B cell (primary cell): ENCODE measurements around the gene EEPD1. TPM values are rescaled to one million over a fixed set of nuclear protein-coding genes. Genes with fewer than 3 reads are reported as not detected.

Experiments
- ATAC-seq: fragments of 200-7000 bp; cut with Tn5 transposase; one replicate; pipeline ENCODE4 v1.10.0; 2021; ENCODE audit warnings: low read depth, mild to moderate bottlenecking, moderate number of reproducible peaks, moderate library complexity
- CTCF ChIA-PET: fragments of 350-600 bp; sonication (Branson Sonifier 250); formaldehyde crosslinking; loops from one replicate; lab custom pipeline; 2021; ENCODE audit warnings: antibody characterized with exemption, inconsistent platforms; lab: Charles Lee
- POLR2A ChIA-PET: fragments of 350-600 bp; sonication (Branson Sonifier 250); formaldehyde crosslinking; loops from one replicate; lab custom pipeline; 2021; ENCODE audit warnings: antibody characterized with exemption; lab: Charles Lee
- DNase-seq: peaks from one replicate; pipeline ENCODE4 v3.0.0; 2013
- H2AFZ ChIP-seq: 2 replicates; pipeline ENCODE4 v1.6.1; 2012; ENCODE audit warnings: mild to moderate bottlenecking, low read depth, low read length; ENCODE audit not compliant: insufficient read depth, poor library complexity, severe bottlenecking
- H3K27ac ChIP-seq, 2 donors: 1 replicate in 1 of 2; 2 replicates in 1 of 2; pipeline ENCODE4 v1.5.1; 2012 to 2013; ENCODE audit warnings: low read length in 2 of 2, mild to moderate bottlenecking in 2 of 2, moderate library complexity in 1 of 2
- H3K27me3 ChIP-seq, 4 experiments: fragments of 200-600 bp in 1 of 4; sonication (generic) in 1 of 4; replicated peaks in 1 of 4; 1 replicate in 2 of 4; 2 replicates in 2 of 4; pipeline versions ENCODE4 v1.6.1 to v1.7.0; 2013 to 2016; ENCODE audit warnings: low read length in 3 of 4, mild to moderate bottlenecking in 2 of 4, mixed read lengths in 1 of 4, moderate library complexity in 1 of 4; ENCODE audit not compliant: insufficient read depth in 4 of 4, control insufficient read depth in 3 of 4; ENCODE audit errors: control extremely low read depth in 1 of 4
- H3K36me3 ChIP-seq, 2 experiments: replicated peaks in 1 of 2; 1 replicate in 1 of 2; 2 replicates in 1 of 2; pipeline versions ENCODE4 v1.6.1 to v1.7.1; 2013; ENCODE audit warnings: low read length in 1 of 2; ENCODE audit not compliant: insufficient read depth in 2 of 2, control insufficient read depth in 1 of 2; ENCODE audit errors: control extremely low read depth in 1 of 2, extremely low read depth in 1 of 2
- H3K4me1 ChIP-seq, 2 donors: fragments of 200-600 bp in 1 of 2; sonication (generic) in 1 of 2; 1 replicate in 1 of 2; 2 replicates in 1 of 2; pipeline versions ENCODE4 v1.5.1 to v1.6.1; 2013 to 2017; ENCODE audit warnings: low read length in 2 of 2; ENCODE audit not compliant: control insufficient read depth in 2 of 2, insufficient read depth in 2 of 2
- H3K4me2 ChIP-seq: replicated peaks from 2 replicates; pipeline ENCODE3; 2012; ENCODE audit warnings: mild to moderate bottlenecking, low read depth, low read length; ENCODE audit not compliant: poor library complexity, severe bottlenecking
- H3K4me3 ChIP-seq, 5 experiments: fragments of 200-600 bp in 1 of 5; sonication (generic) in 1 of 5; 1 replicate in 3 of 5; 2 replicates in 2 of 5; pipeline versions ENCODE4 v1.5.1 to v1.7.0; 2011 to 2016; ENCODE audit warnings: low read length in 4 of 5, mild to moderate bottlenecking in 4 of 5, low read depth in 2 of 5, control low read depth in 1 of 5, moderate library complexity in 1 of 5; ENCODE audit not compliant: insufficient read depth in 1 of 5; ENCODE audit errors: control extremely low read depth in 1 of 5, extremely low read depth in 1 of 5
- H3K79me2 ChIP-seq: fragments of 200-600 bp; sonication (generic); one replicate; pipeline ENCODE4 v1.6.0; 2016; ENCODE audit warnings: low read length; ENCODE audit not compliant: control insufficient read depth, insufficient read depth
- H3K9ac ChIP-seq: fragments of 200-600 bp; sonication (generic); 2 replicates; pipeline ENCODE4 v1.6.1; 2017; ENCODE audit warnings: mild to moderate bottlenecking, low read length, moderate library complexity
- H3K9me3 ChIP-seq, 3 donors: one replicate each; pipeline versions ENCODE4 v1.6.1 to v1.7.1; 2013; ENCODE audit warnings: low read length in 2 of 3; ENCODE audit not compliant: control insufficient read depth in 2 of 3, insufficient read depth in 1 of 3; ENCODE audit errors: control extremely low read depth in 1 of 3
- H4K20me1 ChIP-seq: 2 replicates; pipeline ENCODE4 v1.6.0; 2012; ENCODE audit warnings: mild to moderate bottlenecking, low read length; ENCODE audit not compliant: insufficient read depth, control insufficient read depth, poor library complexity, severe bottlenecking
- H3K27ac Mint-ChIP-seq: one replicate; pipeline ENCODE4 v1.8.0; 2021; ENCODE audit warnings: mixed read lengths
- H3K27me3 Mint-ChIP-seq: one replicate; pipeline ENCODE4 v1.8.0; 2021; ENCODE audit warnings: mixed read lengths
- H3K4me1 Mint-ChIP-seq: one replicate; pipeline ENCODE4 v1.8.0; 2021; ENCODE audit warnings: mixed read lengths
- H3K4me3 Mint-ChIP-seq: one replicate; pipeline ENCODE4 v1.8.0; 2021; ENCODE audit warnings: mixed read lengths
- H3K9me3 Mint-ChIP-seq: one replicate; pipeline ENCODE4 v1.8.0; 2022; ENCODE audit warnings: mixed read lengths; ENCODE audit not compliant: insufficient read depth
- EZH2 ChIP-seq: IDR thresholded peaks from 2 replicates; pipeline ENCODE4 v1.6.1; 2012; ENCODE audit warnings: borderline replicate concordance, low read depth, mild to moderate bottlenecking, moderate library complexity, low read length; ENCODE audit not compliant: insufficient read depth, poor library complexity, severe bottlenecking
- WGBS: methylation state at CpG from one replicate; pipeline ENCODE4 v1.1.5; 2013; ENCODE audit warnings: missing lambda C conversion rate; ENCODE audit not compliant: insufficient coverage; 5-methylcytosine and 5-hydroxymethylcytosine counted together
- intact Hi-C: fragments of 100-400 bp; cut with micrococcal nuclease; formaldehyde crosslinking; loops from one replicate; pipeline ENCODE4 v1.10.0; 2022
- polyA plus RNA-seq: library from polyadenylated mRNA; depleted of rRNA; stranded (reverse); fragments of >200 nt; gene quantifications from 2 replicates; pipeline ENCODE4 v1.2.3, GENCODE V29; 2012
- total RNA-seq, 2 donors: library from RNA; stranded (reverse); fragments of 120-200 nt in 1 of 2; gene quantifications; 1 replicate in 1 of 2; 2 replicates in 1 of 2; pipeline versions ENCODE4 v1.2.3 to v1.2.4, GENCODE V29; 2013 to 2022
- TF ChIP-seq, protein P1 (sequence below): fragments of 200-600 bp; IDR thresholded peaks from one replicate; pipeline ENCODE4 v1.8.0; 2022; ENCODE audit warnings: antibody characterized with exemption, mild to moderate bottlenecking

The EEPD1 gene
- total and polyA plus RNA-seq, 2 donors (not counting 1 experiment from before 2014, with no cell fraction given): 0.49 to 4.1 TPM

DNA sequence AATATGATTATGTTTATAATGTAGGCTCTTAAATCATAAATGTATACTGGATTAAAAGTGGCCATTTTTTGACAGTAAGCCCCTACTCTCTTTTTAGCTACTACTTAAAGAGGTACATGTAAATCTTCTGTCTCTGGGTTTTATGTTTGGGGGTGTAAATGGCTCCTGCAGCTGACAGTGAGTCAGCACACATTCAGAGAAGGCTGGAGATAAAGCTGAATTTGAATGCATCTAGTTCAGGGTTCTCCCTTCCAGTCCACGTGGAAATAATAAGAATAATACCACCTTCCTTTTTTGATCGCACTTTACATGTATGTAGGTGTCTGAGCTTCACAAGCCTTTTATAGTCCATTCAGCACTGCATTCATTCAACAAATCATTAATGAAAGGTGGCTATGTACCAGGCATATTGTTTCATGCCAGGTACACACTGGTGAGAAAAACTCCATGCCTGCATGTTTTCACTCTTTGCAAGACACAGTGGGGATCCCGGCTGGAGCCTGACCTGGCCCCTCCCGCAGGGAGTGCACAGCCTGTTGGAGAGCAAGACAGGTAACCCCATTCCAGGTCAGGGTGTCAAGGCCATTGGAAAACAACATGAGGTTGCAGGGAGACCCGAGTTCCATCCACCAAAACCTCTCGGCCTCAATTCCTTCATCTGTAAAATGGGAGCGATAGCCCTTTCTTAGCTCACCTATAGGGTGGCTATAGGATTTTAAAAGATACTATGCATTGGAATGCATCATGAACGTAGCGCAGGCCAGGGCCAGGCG is 129.1 kb downstream of the EEPD1 start:
- POLR2A ChIA-PET: no interaction called here
- TF ChIP-seq, protein P1, sequence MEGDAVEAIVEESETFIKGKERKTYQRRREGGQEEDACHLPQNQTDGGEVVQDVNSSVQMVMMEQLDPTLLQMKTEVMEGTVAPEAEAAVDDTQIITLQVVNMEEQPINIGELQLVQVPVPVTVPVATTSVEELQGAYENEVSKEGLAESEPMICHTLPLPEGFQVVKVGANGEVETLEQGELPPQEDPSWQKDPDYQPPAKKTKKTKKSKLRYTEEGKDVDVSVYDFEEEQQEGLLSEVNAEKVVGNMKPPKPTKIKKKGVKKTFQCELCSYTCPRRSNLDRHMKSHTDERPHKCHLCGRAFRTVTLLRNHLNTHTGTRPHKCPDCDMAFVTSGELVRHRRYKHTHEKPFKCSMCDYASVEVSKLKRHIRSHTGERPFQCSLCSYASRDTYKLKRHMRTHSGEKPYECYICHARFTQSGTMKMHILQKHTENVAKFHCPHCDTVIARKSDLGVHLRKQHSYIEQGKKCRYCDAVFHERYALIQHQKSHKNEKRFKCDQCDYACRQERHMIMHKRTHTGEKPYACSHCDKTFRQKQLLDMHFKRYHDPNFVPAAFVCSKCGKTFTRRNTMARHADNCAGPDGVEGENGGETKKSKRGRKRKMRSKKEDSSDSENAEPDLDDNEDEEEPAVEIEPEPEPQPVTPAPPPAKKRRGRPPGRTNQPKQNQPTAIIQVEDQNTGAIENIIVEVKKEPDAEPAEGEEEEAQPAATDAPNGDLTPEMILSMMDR: no peak
- TF ChIP-seq EZH2: no peak
- intact Hi-C loops: no loop called here
- no peaks in the 10 kb centered on the region for H3K79me2 ChIP-seq
- H3K4me2 ChIP-seq: no peak overlapping the region
- peaks cover 39% of the 10 kb centered on the region for H3K4me1 Mint-ChIP-seq
- no peak overlapping the region for H3K4me3 Mint-ChIP-seq
- H2AFZ ChIP-seq: no peak overlapping the region
- no peaks in the 10 kb centered on the region for H3K36me3 ChIP-seq
- H3K9ac ChIP-seq: no peak overlapping the region
- peaks cover 32 to 40% of the 10 kb centered on the region in 2 donors for H3K4me1 ChIP-seq
- peaks cover 26% of the 10 kb centered on the region for H3K27me3 Mint-ChIP-seq
- no peaks in the 10 kb centered on the region for H3K27me3 ChIP-seq
- no peak overlapping the region for H3K27ac ChIP-seq
- CTCF ChIA-PET: interaction anchor here (1.2 to 1.5 kb wide), 2 partner anchors 9 to 297 kb away, joined by 3 read pairs; no protein-coding TSS in a partner anchor
- no peak for DNase-seq
- no peaks in the 10 kb centered on the region for H3K9me3 Mint-ChIP-seq
- WGBS: 98% methylated on average over 5 of the region's 10 CpGs
- H3K27ac Mint-ChIP-seq: no peak overlapping the region
- H3K9me3 ChIP-seq: no peaks in the 10 kb centered on the region
- H3K4me3 ChIP-seq: no peak overlapping the region
- no peak for ATAC-seq
- H4K20me1 ChIP-seq: no peaks in the 10 kb centered on the region

DNA sequence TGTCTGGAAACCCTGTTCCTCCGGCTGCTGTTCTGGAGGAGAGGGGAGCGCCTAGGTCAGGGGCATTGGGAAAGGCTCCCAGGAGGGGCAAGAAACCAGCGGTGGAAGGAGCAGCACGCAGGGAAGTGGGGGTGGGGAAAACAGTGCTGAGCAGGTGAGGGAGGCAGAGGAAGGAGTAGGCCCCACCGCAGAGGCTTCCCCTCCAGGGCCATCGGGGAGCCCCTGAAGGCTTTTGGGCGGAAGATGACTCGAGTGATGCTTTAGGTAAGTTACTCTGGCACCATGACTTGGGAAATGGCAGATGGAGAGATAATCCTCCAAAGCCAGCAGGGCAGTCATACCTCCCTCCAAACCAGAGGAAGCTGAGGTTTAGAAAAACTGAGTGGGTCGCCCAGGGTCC is 130.1 kb downstream of the EEPD1 start:
- DNase-seq (no peak), ATAC-seq (no peak)
- intact Hi-C loops: loop anchor here (1.0 kb wide), 1 partner anchor 130 kb away; the partner anchor contains the start of gene EEPD1
- H3K27ac ChIP-seq: no peak overlapping the region
- H3K9me3 Mint-ChIP-seq: no peaks in the 10 kb centered on the region
- H3K9ac ChIP-seq: peak overlapping the region; percentile 20
- H2AFZ ChIP-seq: no peak overlapping the region
- H3K4me1 Mint-ChIP-seq: peaks cover 49% of the 10 kb centered on the region
- H3K79me2 ChIP-seq: no peaks in the 10 kb centered on the region
- H4K20me1 ChIP-seq: no peaks in the 10 kb centered on the region
- no peak overlapping the region for H3K4me3 ChIP-seq
- POLR2A ChIA-PET: no interaction called here
- H3K4me1 ChIP-seq: peaks cover 43 to 51% of the 10 kb centered on the region in 2 donors
- TF ChIP-seq, protein P1: no peak
- no peak for TF ChIP-seq EZH2
- peak overlapping the region; percentile 49 for H3K4me2 ChIP-seq
- WGBS: 17% methylated on average over 8 of the region's 9 CpGs
- no peak overlapping the region for H3K27ac Mint-ChIP-seq
- H3K36me3 ChIP-seq: no peaks in the 10 kb centered on the region
- H3K4me3 Mint-ChIP-seq: peak overlapping the region; percentile 49
- no peaks in the 10 kb centered on the region for H3K27me3 ChIP-seq
- H3K9me3 ChIP-seq: no peaks in the 10 kb centered on the region
- CTCF ChIA-PET: interaction anchor here (1.5 kb wide), 1 partner anchor 298 kb away, joined by 3 read pairs; no protein-coding TSS in a partner anchor
- H3K27me3 Mint-ChIP-seq: peaks cover 22% of the 10 kb centered on the region
